HepG2 (cell line): ENCODE measurements around the gene VAMP8. TPM values are rescaled to one million over a fixed set of nuclear protein-coding genes. Genes with fewer than 3 reads are reported as not detected.

Experiments used
- HNF1A ChIP-seq, 2 experiments: sonication (generic) in 1 of 2; formaldehyde crosslinking in 1 of 2; IDR thresholded peaks; 2 replicates each; pipeline versions ENCODE4 v1.4.0 to v1.6.1; 2016 to 2020; ENCODE audit warnings: borderline replicate concordance in 1 of 2, low read depth in 1 of 2, mild to moderate bottlenecking in 1 of 2, missing genetic modification reagents in 1 of 2
- KLF12 ChIP-seq: sonication (generic); formaldehyde crosslinking; IDR thresholded peaks from 2 replicates; pipeline ENCODE4 v1.4.0; 2020; ENCODE audit warnings: missing genetic modification reagents, borderline replicate concordance
- PTBP1 ChIP-seq: fragments of 200-400 bp; formaldehyde crosslinking; IDR thresholded peaks from 2 replicates; pipeline ENCODE4 v1.6.1; 2018; ENCODE audit warnings: low read length, low read depth; ENCODE audit not compliant: poor library complexity, severe bottlenecking
- SP1 ChIP-seq, 2 experiments: fragments of 450-650 bp in 1 of 2; sonication (generic) in 1 of 2; formaldehyde crosslinking in 1 of 2; IDR thresholded peaks; 2 replicates each; pipeline versions ENCODE4 v1.4.0 to v1.6.1; 2016 to 2020; ENCODE audit warnings: missing genetic modification reagents in 1 of 2
- THAP11 ChIP-seq: IDR thresholded peaks from 2 replicates; pipeline ENCODE4 v1.6.1; 2016; ENCODE audit warnings: missing biosample characterization, missing genetic modification reagents
- ZNF224 ChIP-seq: sonication (generic); formaldehyde crosslinking; IDR thresholded peaks from 2 replicates; pipeline ENCODE4 v1.5.0; 2020; ENCODE audit warnings: mild to moderate bottlenecking, missing genetic modification reagents
- ZNF3 ChIP-seq: IDR thresholded peaks from 2 replicates; pipeline ENCODE4 v1.7.0; 2017; ENCODE audit warnings: inconsistent platforms
- ZNF766 ChIP-seq: sonication (generic); formaldehyde crosslinking; IDR thresholded peaks from 2 replicates; pipeline ENCODE4 v1.5.0; 2020; ENCODE audit warnings: missing genetic modification reagents, borderline replicate concordance
- polyA plus RNA-seq, 8 experiments: library from polyadenylated mRNA; depleted of rRNA in 3 of 8; stranded (reverse) in 7 of 8; unstranded in 1 of 8; fragments of >200 nt; fragmentation: Illumina TruSeq in 4 of 8; extraction: Trizol in 4 of 8; gene quantifications; 2 replicates each; pipeline versions ENCODE4 v1.2.1 to v1.2.3, GENCODE V29; 2011 to 2016; ENCODE audit warnings: low read depth in 4 of 8, missing spikeins in 1 of 8, mixed read lengths in 1 of 8; ENCODE audit not compliant: insufficient read depth in 1 of 8
- total RNA-seq, 5 experiments: library from RNA; depleted of rRNA; stranded (reverse); fragments of >200 nt; fragmentation: Illumina TruSeq; extraction: Trizol; gene quantifications; 2 replicates each; pipeline ENCODE4 v1.2.3, GENCODE V29; 2016; ENCODE audit warnings: low read depth in 1 of 5
- TF ChIP-seq, protein P1 (sequence below): sonication (generic); formaldehyde crosslinking; IDR thresholded peaks from 2 replicates; pipeline ENCODE4 v1.4.0; 2020; ENCODE audit warnings: missing genetic modification reagents
- TF ChIP-seq, protein P2 (sequence below): sonication (generic); formaldehyde crosslinking; IDR thresholded peaks from 2 replicates; pipeline ENCODE4 v1.4.0; 2020; ENCODE audit warnings: mild to moderate bottlenecking, missing genetic modification reagents

VAMP8 gene
- total and polyA plus RNA-seq, 2 of the 13 experiments (the other 11 are each of a cell fraction or from before 2014, with no cell fraction given) = 83.3 to 157 TPM

- TF ChIP-seq, protein P1, sequence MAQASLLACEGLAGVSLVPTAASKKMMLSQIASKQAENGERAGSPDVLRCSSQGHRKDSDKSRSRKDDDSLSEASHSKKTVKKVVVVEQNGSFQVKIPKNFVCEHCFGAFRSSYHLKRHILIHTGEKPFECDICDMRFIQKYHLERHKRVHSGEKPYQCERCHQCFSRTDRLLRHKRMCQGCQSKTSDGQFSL (CRISPR knock-in tag) = peak; percentile 41; the same call in 1 of the 2 replicates
- TF ChIP-seq HNF1A (IDR thresholded peaks at IDR 0.05; ENCODE audit: low read depth) (no peak), HNF1A (CRISPR knock-in tag; IDR thresholded peaks at IDR 0.05; ENCODE audit: borderline replicate concordance) (no peak), PTBP1 (no peak), KLF12 (0 out of 2 replicates have a peak, but pooled peaks have one; percentile 34), ZNF3 (no peak), ZNF766 (CRISPR knock-in tag) (peak; percentile 65; the same call in 1 of the 2 replicates), THAP11 (CRISPR knock-in tag) (0 out of 2 replicates have a peak, but pooled peaks have one; percentile 56), SP1 (IDR thresholded peaks at IDR 0.05) (no peak), SP1 (CRISPR knock-in tag; IDR thresholded peaks at IDR 0.05) (0 out of 2 replicates have a peak, but pooled peaks have one; percentile 13), ZNF224 (CRISPR knock-in tag) (0 out of 2 replicates have a peak, but pooled peaks have one; percentile 73)
- TF ChIP-seq, protein P2, sequence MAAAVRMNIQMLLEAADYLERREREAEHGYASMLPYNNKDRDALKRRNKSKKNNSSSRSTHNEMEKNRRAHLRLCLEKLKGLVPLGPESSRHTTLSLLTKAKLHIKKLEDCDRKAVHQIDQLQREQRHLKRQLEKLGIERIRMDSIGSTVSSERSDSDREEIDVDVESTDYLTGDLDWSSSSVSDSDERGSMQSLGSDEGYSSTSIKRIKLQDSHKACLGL (CRISPR knock-in tag) = peak; percentile 51; the same call in 1 of the 2 replicates
Observed at GRCh38 chr2:85537600-85538506, 39.5 kb upstream of the VAMP8 start (continued).
